ENCODE measurements around the gene HDC.

DNA sequence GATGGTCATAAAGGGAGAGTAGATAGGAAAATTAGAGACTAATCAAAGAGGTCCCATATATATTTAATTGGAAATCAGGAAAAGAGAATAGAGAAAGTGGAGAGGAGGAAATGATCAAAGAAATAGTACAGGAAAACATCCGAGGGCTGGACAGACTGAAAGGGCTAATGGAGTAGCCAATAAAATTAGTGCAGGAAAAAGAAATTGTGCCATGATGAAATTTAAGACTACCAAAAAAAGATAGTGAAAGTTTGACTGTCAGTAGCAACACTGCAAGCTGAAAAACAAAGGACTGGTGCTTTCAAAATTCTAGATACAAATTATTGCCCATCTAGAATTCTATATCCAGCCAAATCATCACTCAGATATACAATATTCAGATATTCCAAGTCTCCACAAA lies 47.2 kb downstream of the HDC start:
- TF ChIP-seq, protein P1, sequence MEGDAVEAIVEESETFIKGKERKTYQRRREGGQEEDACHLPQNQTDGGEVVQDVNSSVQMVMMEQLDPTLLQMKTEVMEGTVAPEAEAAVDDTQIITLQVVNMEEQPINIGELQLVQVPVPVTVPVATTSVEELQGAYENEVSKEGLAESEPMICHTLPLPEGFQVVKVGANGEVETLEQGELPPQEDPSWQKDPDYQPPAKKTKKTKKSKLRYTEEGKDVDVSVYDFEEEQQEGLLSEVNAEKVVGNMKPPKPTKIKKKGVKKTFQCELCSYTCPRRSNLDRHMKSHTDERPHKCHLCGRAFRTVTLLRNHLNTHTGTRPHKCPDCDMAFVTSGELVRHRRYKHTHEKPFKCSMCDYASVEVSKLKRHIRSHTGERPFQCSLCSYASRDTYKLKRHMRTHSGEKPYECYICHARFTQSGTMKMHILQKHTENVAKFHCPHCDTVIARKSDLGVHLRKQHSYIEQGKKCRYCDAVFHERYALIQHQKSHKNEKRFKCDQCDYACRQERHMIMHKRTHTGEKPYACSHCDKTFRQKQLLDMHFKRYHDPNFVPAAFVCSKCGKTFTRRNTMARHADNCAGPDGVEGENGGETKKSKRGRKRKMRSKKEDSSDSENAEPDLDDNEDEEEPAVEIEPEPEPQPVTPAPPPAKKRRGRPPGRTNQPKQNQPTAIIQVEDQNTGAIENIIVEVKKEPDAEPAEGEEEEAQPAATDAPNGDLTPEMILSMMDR (IDR thresholded peaks at IDR 0.05), result no peak
- no peak for TF ChIP-seq POLR2A (IDR thresholded peaks at IDR 0.05)

All from upper lobe of left lung (tissue), 4 donors.